Effector memory CD8-positive, alpha-beta T cell (primary cell): ENCODE data around the gene HS2ST1.
"Not testable (repeated sequence)": the region's sequence is repeated elsewhere in the genome, so short reads cannot be mapped to it uniquely, and the experiment has no call there.

Experiments used
- ATAC-seq: fragments of 150-1000 bp; cut with Tn5 transposase; replicated peaks from 2 replicates; pipeline ENCODE4 v1.10.0; 2021; ENCODE audit warnings: mild to moderate bottlenecking, moderate library complexity
- DNase-seq, 3 experiments: peaks; one replicate each; pipeline ENCODE4 v3.0.0; 2021
- H3K27ac Mint-ChIP-seq, 2 donors: one replicate each; pipeline ENCODE4 v1.8.0; 2022; ENCODE audit warnings: mild to moderate bottlenecking in 2 of 2, mixed read lengths in 2 of 2, moderate library complexity in 2 of 2
- H3K27me3 Mint-ChIP-seq, 2 donors: one replicate each; pipeline ENCODE4 v1.8.0; 2022; ENCODE audit warnings: mixed read lengths in 2 of 2
- H3K36me3 Mint-ChIP-seq: one replicate; pipeline ENCODE4 v1.8.0; 2022; ENCODE audit warnings: mild to moderate bottlenecking, moderate library complexity, mixed read lengths; ENCODE audit not compliant: insufficient read depth
- H3K4me1 Mint-ChIP-seq, 2 donors: one replicate each; pipeline ENCODE4 v1.8.0; 2022; ENCODE audit warnings: low read depth in 2 of 2, mixed read lengths in 2 of 2
- H3K4me3 Mint-ChIP-seq, 2 donors: one replicate each; pipeline ENCODE4 v1.8.0; 2022; ENCODE audit warnings: mild to moderate bottlenecking in 2 of 2, mixed read lengths in 2 of 2, moderate library complexity in 2 of 2
- H3K9me3 Mint-ChIP-seq, 2 donors: one replicate each; pipeline ENCODE4 v1.8.0; 2022; ENCODE audit warnings: mixed read lengths in 2 of 2

Gene HS2ST1

GRCh38 chr1:87052961-87053360 is 138.5 kb downstream of the HS2ST1 start:
- no peaks in the 10 kb centered on the region for H3K36me3 Mint-ChIP-seq
- H3K9me3 Mint-ChIP-seq: peaks cover 0 to 3% of the 10 kb centered on the region in 2 donors
- H3K27ac Mint-ChIP-seq: no peak overlapping the region
- no peaks in the 10 kb centered on the region for H3K27me3 Mint-ChIP-seq
- no peak for ATAC-seq
- no peak overlapping the region for H3K4me3 Mint-ChIP-seq
- DNase-seq: no peak
- peaks cover 0 to 10% of the 10 kb centered on the region in 2 donors for H3K4me1 Mint-ChIP-seq

GRCh38 chr1:87053446-87053845 is 139.0 kb downstream of the HS2ST1 start:
- DNase-seq (no peak), ATAC-seq (no peak)
- H3K4me3 Mint-ChIP-seq: no peak overlapping the region
- no peak overlapping the region for H3K27ac Mint-ChIP-seq
- peaks cover 0 to 3% of the 10 kb centered on the region in 2 donors for H3K9me3 Mint-ChIP-seq
- peaks cover 0 to 10% of the 10 kb centered on the region in 2 donors for H3K4me1 Mint-ChIP-seq
- H3K27me3 Mint-ChIP-seq: no peaks in the 10 kb centered on the region
- no peaks in the 10 kb centered on the region for H3K36me3 Mint-ChIP-seq

GRCh38 chr1:87056974-87057373 is 142.5 kb downstream of the HS2ST1 start:
- ATAC-seq: no peak
- Mint-ChIP-seq H3K36me3 (no peaks in the 10 kb centered on the region), H3K27ac (no peak overlapping the region), H3K9me3 (peaks cover 0 to 3% of the 10 kb centered on the region in 2 donors), H3K4me1 (peaks cover 3 to 5% of the 10 kb centered on the region in 2 donors), H3K27me3 (no peaks in the 10 kb centered on the region), H3K4me3 (no peak overlapping the region)
- no peak for DNase-seq

GRCh38 chr1:87058343-87058649 is 143.9 kb downstream of the HS2ST1 start:
- no peak for DNase-seq

GRCh38 chr1:87061742-87062156 is 147.3 kb downstream of the HS2ST1 start:
- no peak overlapping the region for H3K27ac Mint-ChIP-seq
- ATAC-seq (peak; percentile 19), DNase-seq (no peak)
- H3K36me3 Mint-ChIP-seq: no peaks in the 10 kb centered on the region
- no peak overlapping the region for H3K4me3 Mint-ChIP-seq
- H3K9me3 Mint-ChIP-seq: no peaks in the 10 kb centered on the region
- H3K4me1 Mint-ChIP-seq: peaks cover 7 to 14% of the 10 kb centered on the region in 2 donors
- H3K27me3 Mint-ChIP-seq: no peaks in the 10 kb centered on the region

More at GRCh38 chr1:87058343-87058649, 143.9 kb downstream of the HS2ST1 start:
- Mint-ChIP-seq H3K27ac (no peak overlapping the region), H3K36me3 (no peaks in the 10 kb centered on the region), H3K27me3 (no peaks in the 10 kb centered on the region), H3K4me3 (no peak overlapping the region), H3K9me3 (peaks cover 0 to 3% of the 10 kb centered on the region in 2 donors), H3K4me1 (peaks cover 4 to 11% of the 10 kb centered on the region in 2 donors)
- no peak for ATAC-seq

GRCh38 chr1:87062687-87063086 is 148.3 kb downstream of the HS2ST1 start:
- ATAC-seq: no peak

GRCh38 chr1:87064309-87064708 is 149.9 kb downstream of the HS2ST1 start:
- Mint-ChIP-seq H3K4me1 (peaks cover 16 to 17% of the 10 kb centered on the region in 2 donors), H3K36me3 (no peaks in the 10 kb centered on the region), H3K4me3 (no peak overlapping the region), H3K9me3 (no peaks in the 10 kb centered on the region), H3K27ac (no peak overlapping the region), H3K27me3 (no peaks in the 10 kb centered on the region)
- no peak for ATAC-seq
- DNase-seq: no peak

More at GRCh38 chr1:87062687-87063086, 148.3 kb downstream of the HS2ST1 start:
- no peak overlapping the region for H3K27ac Mint-ChIP-seq
- no peaks in the 10 kb centered on the region for H3K27me3 Mint-ChIP-seq
- H3K4me3 Mint-ChIP-seq: no peak overlapping the region
- H3K4me1 Mint-ChIP-seq: peaks cover 13 to 14% of the 10 kb centered on the region in 2 donors
- no peaks in the 10 kb centered on the region for H3K9me3 Mint-ChIP-seq
- no peak for DNase-seq
- no peaks in the 10 kb centered on the region for H3K36me3 Mint-ChIP-seq

GRCh38 chr1:87064986-87065385 is 150.6 kb downstream of the HS2ST1 start:
- Mint-ChIP-seq H3K4me1 (peaks cover 16 to 17% of the 10 kb centered on the region in 2 donors), H3K36me3 (no peaks in the 10 kb centered on the region), H3K4me3 (no peak overlapping the region), H3K27ac (no peak overlapping the region), H3K27me3 (no peaks in the 10 kb centered on the region), H3K9me3 (no peaks in the 10 kb centered on the region)
- ATAC-seq (no peak), DNase-seq (no peak)

GRCh38 chr1:87066708-87067107 is 152.3 kb downstream of the HS2ST1 start:
- H3K27me3 Mint-ChIP-seq, H3K27ac Mint-ChIP-seq, DNase-seq, H3K9me3 Mint-ChIP-seq, ATAC-seq, H3K4me3 Mint-ChIP-seq, H3K36me3 Mint-ChIP-seq: not testable (repeated sequence)
- peaks cover 16 to 18% of the 10 kb centered on the region in 2 donors for H3K4me1 Mint-ChIP-seq

- Mint-ChIP-seq H3K36me3 (no peaks in the 10 kb centered on the region), H3K27me3 (no peaks in the 10 kb centered on the region), H3K9me3 (no peaks in the 10 kb centered on the region), H3K4me1 (peaks cover 5 to 6% of the 10 kb centered on the region in 2 donors), H3K27ac (no peak overlapping the region), H3K4me3 (no peak overlapping the region)
- DNase-seq (no peak), ATAC-seq (no peak)
Measured at GRCh38 chr1:87072411-87072810, 158.0 kb downstream of the HS2ST1 start.

- no peak overlapping the region for H3K4me3 Mint-ChIP-seq
- no peak for ATAC-seq
- no peak overlapping the region for H3K27ac Mint-ChIP-seq
Measured at GRCh38 chr1:87072904-87073303, 158.5 kb downstream of the HS2ST1 start.

GRCh38 chr1:87074001-87074795 is 159.8 kb downstream of the HS2ST1 start:
- DNase-seq: no peak
- ATAC-seq: no peak
- no peaks in the 10 kb centered on the region for H3K9me3 Mint-ChIP-seq
- H3K27me3 Mint-ChIP-seq: no peaks in the 10 kb centered on the region
- H3K4me1 Mint-ChIP-seq: peaks cover 0 to 3% of the 10 kb centered on the region in 2 donors
- no peaks in the 10 kb centered on the region for H3K36me3 Mint-ChIP-seq
- H3K27ac Mint-ChIP-seq: no peak overlapping the region
- no peak overlapping the region for H3K4me3 Mint-ChIP-seq

More at GRCh38 chr1:87072904-87073303, 158.5 kb downstream of the HS2ST1 start:
- Mint-ChIP-seq H3K9me3 (no peaks in the 10 kb centered on the region), H3K27me3 (no peaks in the 10 kb centered on the region), H3K36me3 (no peaks in the 10 kb centered on the region), H3K4me1 (peaks cover under 1 to 6% of the 10 kb centered on the region in 2 donors)
- no peak for DNase-seq

- H3K27ac Mint-ChIP-seq: no peak overlapping the region
- no peaks in the 10 kb centered on the region for H3K27me3 Mint-ChIP-seq
- no peak for ATAC-seq
Measured at GRCh38 chr1:87077959-87078639, 163.7 kb downstream of the HS2ST1 start.

More at GRCh38 chr1:87077959-87078639, 163.7 kb downstream of the HS2ST1 start:
- Mint-ChIP-seq H3K9me3 (no peaks in the 10 kb centered on the region), H3K4me3 (no peak overlapping the region), H3K36me3 (no peaks in the 10 kb centered on the region), H3K4me1 (no peaks in the 10 kb centered on the region)
- no peak for DNase-seq
